Adrenal gland (tissue), 5 donors: Measurements from ENCODE around the gene ORC5.

ENCODE experiments used
- CTCF ChIP-seq, 6 experiments: fragments of 450-650 bp in 4 of 6; fragments of 200-600 bp in 2 of 6; sonication (generic) in 1 of 6; IDR thresholded peaks; 1 replicate in 5 of 6; 2 replicates in 1 of 6; pipeline versions ENCODE4 v1.5.1 to v1.8.0; 2016 to 2021; ENCODE audit warnings: antibody characterized with exemption in 6 of 6, mild to moderate bottlenecking in 2 of 6, moderate library complexity in 1 of 6
- POLR2A ChIP-seq, 2 donors: fragments of 450-650 bp; IDR thresholded peaks; one replicate each; pipeline ENCODE4 v1.6.1; 2017; ENCODE audit warnings: antibody characterized with exemption in 2 of 2, mild to moderate bottlenecking in 2 of 2, moderate library complexity in 1 of 2
- donor health status: DM: no; HTN: no; CAD: no.

- TF ChIP-seq CTCF (IDR thresholded peaks at IDR 0.05) (no peak), POLR2A (IDR thresholded peaks at IDR 0.05) (no peak)
Measured at GRCh38 chr7:104113788-104114187, 94.0 kb downstream of the ORC5 start.
